ENCODE results near the gene PLCB2. TPM values are rescaled to one million over a fixed set of nuclear protein-coding genes. Genes with fewer than 3 reads are reported as not detected.

Gene PLCB2
- total RNA-seq, 3 donors from 2014 or later, result 9.9 to 21.8 (median 17.4) TPM

GRCh38 chr15:40331026-40331425, 23.3 kb upstream of the PLCB2 start:
- intact Hi-C loops (cut with DNase I, micrococcal nuclease), result no loop called here
- peak in 1 of 3 donors; percentile 7 for DNase-seq
- no peak for ATAC-seq
- Histone ChIP-seq H3K9me3 (no peaks in the 10 kb centered on the region), H3K36me3 (ENCODE audit: low read depth) (no peaks in the 10 kb centered on the region), H3K4me3 (no peak overlapping the region), H3K4me1 (ENCODE audit: low read depth) (peaks cover 5% of the 10 kb centered on the region)
- no peak for TF ChIP-seq CTCF (IDR thresholded peaks at IDR 0.05)

GRCh38 chr15:40330368-40330836, 22.7 kb upstream of the PLCB2 start:
- TF ChIP-seq CTCF (IDR thresholded peaks at IDR 0.05), result no peak
- peak in 2 of 3 donors; percentile 31 to 48 for DNase-seq
- peaks cover 9% of the 10 kb centered on the region for H3K4me1 ChIP-seq (ENCODE audit: low read depth)
- H3K36me3 ChIP-seq (ENCODE audit: low read depth), result no peaks in the 10 kb centered on the region
- H3K9me3 ChIP-seq, result no peaks in the 10 kb centered on the region
- H3K4me3 ChIP-seq, result no peak overlapping the region
- ATAC-seq, result peak; percentile 7
- intact Hi-C loops (cut with DNase I, micrococcal nuclease), result no loop called here

- DNase-seq (no peak), ATAC-seq (no peak)
- Histone ChIP-seq H3K4me1 (ENCODE audit: low read depth) (peaks cover 13% of the 10 kb centered on the region), H3K4me3 (no peak overlapping the region), H3K36me3 (ENCODE audit: low read depth) (no peaks in the 10 kb centered on the region), H3K9me3 (no peaks in the 10 kb centered on the region)
- TF ChIP-seq CTCF (IDR thresholded peaks at IDR 0.05), result no peak
- intact Hi-C loops (cut with DNase I, micrococcal nuclease), result no loop called here
Observed at GRCh38 chr15:40329804-40330203, 22.1 kb upstream of the PLCB2 start.

- H3K4me3 ChIP-seq, result no peak overlapping the region
- H3K4me1 ChIP-seq (ENCODE audit: low read depth), result peaks cover 8% of the 10 kb centered on the region
- H3K36me3 ChIP-seq (ENCODE audit: low read depth), result no peaks in the 10 kb centered on the region
- DNase-seq (no peak), ATAC-seq (no peak)
- no peak for TF ChIP-seq CTCF (IDR thresholded peaks at IDR 0.05)
- H3K9me3 ChIP-seq, result no peaks in the 10 kb centered on the region
- intact Hi-C loops (cut with DNase I, micrococcal nuclease), result no loop called here
Observed at GRCh38 chr15:40328751-40329150, 21.0 kb upstream of the PLCB2 start.

GRCh38 chr15:40328176-40328575, 20.4 kb upstream of the PLCB2 start:
- TF ChIP-seq CTCF (IDR thresholded peaks at IDR 0.05), result no peak
- no peaks in the 10 kb centered on the region for H3K9me3 ChIP-seq
- intact Hi-C loops (cut with DNase I, micrococcal nuclease), result no loop called here
- H3K4me3 ChIP-seq, result no peak overlapping the region
- DNase-seq, result no peak
- ATAC-seq, result no peak
- peaks cover 8% of the 10 kb centered on the region for H3K4me1 ChIP-seq (ENCODE audit: low read depth)
- no peaks in the 10 kb centered on the region for H3K36me3 ChIP-seq (ENCODE audit: low read depth)

- H3K9me3 ChIP-seq, result no peaks in the 10 kb centered on the region
- TF ChIP-seq CTCF (IDR thresholded peaks at IDR 0.05), result no peak
- H3K36me3 ChIP-seq (ENCODE audit: low read depth), result no peaks in the 10 kb centered on the region
- H3K4me1 ChIP-seq (ENCODE audit: low read depth), result peaks cover 15% of the 10 kb centered on the region
- no peak for ATAC-seq
- no peak overlapping the region for H3K4me3 ChIP-seq
- intact Hi-C loops (cut with DNase I, micrococcal nuclease), result no loop called here
- no peak for DNase-seq
Observed at GRCh38 chr15:40327457-40327856, 19.7 kb upstream of the PLCB2 start.

Data from mucosa of descending colon (tissue), 3 donors.